Measurements from ENCODE around the gene SOX2.

Gene SOX2

DNA sequence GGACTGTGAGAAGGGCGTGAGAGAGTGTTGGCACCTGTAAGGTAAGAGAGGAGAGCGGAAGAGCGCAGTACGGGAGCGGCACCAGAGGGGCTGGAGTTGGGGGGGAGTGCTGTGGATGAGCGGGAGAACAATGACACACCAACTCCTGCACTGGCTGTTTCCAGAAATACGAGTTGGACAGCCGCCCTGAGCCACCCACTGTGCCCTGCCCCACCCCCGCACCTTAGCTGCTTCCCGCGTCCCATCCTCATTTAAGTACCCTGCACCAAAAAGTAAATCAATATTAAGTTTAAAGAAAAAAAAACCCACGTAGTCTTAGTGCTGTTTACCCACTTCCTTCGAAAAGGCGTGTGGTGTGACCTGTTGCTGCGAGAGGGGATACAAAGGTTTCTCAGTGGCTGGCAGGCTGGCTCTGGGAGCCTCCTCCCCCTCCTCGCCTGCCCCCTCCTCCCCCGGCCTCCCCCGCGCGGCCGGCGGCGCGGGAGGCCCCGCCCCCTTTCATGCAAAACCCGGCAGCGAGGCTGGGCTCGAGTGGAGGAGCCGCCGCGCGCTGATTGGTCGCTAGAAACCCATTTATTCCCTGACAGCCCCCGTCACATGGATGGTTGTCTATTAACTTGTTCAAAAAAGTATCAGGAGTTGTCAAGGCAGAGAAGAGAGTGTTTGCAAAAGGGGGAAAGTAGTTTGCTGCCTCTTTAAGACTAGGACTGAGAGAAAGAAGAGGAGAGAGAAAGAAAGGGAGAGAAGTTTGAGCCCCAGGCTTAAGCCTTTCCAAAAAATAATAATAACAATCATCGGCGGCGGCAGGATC lies at the start of gene SOX2:
Gene SOX2, plus strand, starts transcription at position 601 of the 811 bp plus-strand sequence. CDS start 436 bp downstream, outside the sequence.
- peak within 1 kb of the TSS; percentile 1 for H3K4me3 ChIP-seq (ENCODE audit: control insufficient read depth, low read depth, low read length)
- DNase-seq (ENCODE audit: low read depth) = no peak
- TF ChIP-seq, protein P1, sequence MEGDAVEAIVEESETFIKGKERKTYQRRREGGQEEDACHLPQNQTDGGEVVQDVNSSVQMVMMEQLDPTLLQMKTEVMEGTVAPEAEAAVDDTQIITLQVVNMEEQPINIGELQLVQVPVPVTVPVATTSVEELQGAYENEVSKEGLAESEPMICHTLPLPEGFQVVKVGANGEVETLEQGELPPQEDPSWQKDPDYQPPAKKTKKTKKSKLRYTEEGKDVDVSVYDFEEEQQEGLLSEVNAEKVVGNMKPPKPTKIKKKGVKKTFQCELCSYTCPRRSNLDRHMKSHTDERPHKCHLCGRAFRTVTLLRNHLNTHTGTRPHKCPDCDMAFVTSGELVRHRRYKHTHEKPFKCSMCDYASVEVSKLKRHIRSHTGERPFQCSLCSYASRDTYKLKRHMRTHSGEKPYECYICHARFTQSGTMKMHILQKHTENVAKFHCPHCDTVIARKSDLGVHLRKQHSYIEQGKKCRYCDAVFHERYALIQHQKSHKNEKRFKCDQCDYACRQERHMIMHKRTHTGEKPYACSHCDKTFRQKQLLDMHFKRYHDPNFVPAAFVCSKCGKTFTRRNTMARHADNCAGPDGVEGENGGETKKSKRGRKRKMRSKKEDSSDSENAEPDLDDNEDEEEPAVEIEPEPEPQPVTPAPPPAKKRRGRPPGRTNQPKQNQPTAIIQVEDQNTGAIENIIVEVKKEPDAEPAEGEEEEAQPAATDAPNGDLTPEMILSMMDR (IDR thresholded peaks at IDR 0.05; ENCODE audit: control insufficient read depth, insufficient read depth, low read depth, low read length, missing control alignments) = no peak

DNA sequence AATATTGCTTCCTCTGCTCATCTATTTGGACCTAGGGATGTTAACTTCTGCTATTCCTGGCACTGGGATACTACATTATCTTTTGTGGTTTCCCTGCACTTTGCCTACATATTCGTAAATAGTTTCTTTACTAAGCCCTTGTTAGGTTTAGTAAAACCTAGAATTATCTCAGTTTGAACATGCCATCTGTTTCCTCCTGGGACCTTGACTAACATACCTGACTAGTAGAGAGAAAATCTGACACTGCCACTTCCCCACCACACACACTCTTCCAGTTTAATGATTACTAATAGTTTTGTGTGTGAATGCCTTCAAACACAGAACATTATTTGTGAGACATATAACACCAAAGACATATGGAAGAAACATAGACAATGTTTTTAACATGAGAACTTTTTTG lies 28.2 kb upstream of the SOX2 start:
- no peak for DNase-seq (ENCODE audit: low read depth)
- TF ChIP-seq, protein P1 (IDR thresholded peaks at IDR 0.05; ENCODE audit: control insufficient read depth, insufficient read depth, low read depth, low read length, missing control alignments) = no peak
- no peak overlapping the region for H3K4me3 ChIP-seq (ENCODE audit: control insufficient read depth, low read depth, low read length)

DNA sequence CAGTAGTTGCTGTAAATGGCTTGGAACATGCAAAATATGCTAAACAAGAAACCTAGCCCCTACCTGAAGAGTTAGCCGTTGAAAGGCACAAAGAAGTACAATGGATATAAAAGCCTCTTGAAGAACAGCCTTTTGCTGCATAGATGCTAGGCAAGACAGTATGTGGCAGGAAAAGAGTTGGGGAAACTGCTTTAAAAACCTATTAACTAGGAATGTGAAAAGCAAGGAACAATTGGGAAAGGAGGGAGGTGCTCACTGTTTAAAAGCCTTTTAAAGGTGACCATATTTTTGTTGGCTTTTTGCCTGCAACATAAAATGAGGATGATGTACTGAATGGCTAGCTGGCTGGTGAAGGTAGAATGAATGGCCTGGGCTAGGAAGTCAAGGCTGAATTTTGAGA lies 24.5 kb upstream of the SOX2 start:
- DNase-seq (ENCODE audit: low read depth) = no peak
- H3K4me3 ChIP-seq (ENCODE audit: control insufficient read depth, low read depth, low read length) = no peak overlapping the region
- TF ChIP-seq, protein P1 (IDR thresholded peaks at IDR 0.05; ENCODE audit: control insufficient read depth, insufficient read depth, low read depth, low read length, missing control alignments) = no peak

DNA sequence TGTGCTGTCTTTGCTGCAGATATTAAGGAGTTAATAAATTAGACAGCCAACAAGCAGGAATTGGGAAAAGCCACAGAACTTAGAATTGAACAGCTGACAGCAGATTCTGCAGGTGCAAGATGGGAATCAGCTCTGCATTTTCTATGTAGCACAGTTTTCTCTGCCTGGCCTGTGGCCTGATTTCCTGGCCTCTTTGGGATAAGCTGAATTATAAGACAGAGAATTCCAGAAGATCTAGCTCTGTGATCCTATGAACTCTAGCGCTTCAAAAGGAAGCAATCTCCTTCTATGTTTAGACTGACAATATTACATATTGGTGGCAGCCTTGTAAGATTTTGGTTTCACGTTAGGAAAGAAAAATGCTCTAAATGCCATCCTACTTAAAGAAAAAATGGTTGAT lies 24.0 kb upstream of the SOX2 start:
- DNase-seq (ENCODE audit: low read depth) = no peak
- no peak overlapping the region for H3K4me3 ChIP-seq (ENCODE audit: control insufficient read depth, low read depth, low read length)
- TF ChIP-seq, protein P1 (IDR thresholded peaks at IDR 0.05; ENCODE audit: control insufficient read depth, insufficient read depth, low read depth, low read length, missing control alignments) = no peak

DNA sequence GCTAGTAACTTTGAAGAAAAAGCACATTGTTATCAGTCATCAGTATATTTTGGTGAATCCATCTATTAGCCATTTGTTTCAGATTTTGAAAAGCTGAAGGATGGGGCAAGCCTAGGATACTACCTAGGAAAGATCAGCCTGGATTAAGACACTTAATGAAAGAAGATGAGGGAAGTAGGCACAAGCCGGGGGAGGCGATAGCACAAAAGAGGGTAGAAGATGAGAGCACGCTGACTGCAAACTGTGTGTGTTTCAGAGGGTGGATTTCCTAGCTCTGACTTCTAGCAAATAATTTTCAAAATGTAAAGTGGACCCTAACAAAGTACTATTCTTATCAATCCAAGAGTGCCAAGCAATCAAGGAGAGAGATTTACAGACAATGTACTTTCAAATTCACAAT lies 22.2 kb upstream of the SOX2 start:
- no peak overlapping the region for H3K4me3 ChIP-seq (ENCODE audit: control insufficient read depth, low read depth, low read length)
- TF ChIP-seq, protein P1 (IDR thresholded peaks at IDR 0.05; ENCODE audit: control insufficient read depth, insufficient read depth, low read depth, low read length, missing control alignments) = no peak
- no peak for DNase-seq (ENCODE audit: low read depth)

DNA sequence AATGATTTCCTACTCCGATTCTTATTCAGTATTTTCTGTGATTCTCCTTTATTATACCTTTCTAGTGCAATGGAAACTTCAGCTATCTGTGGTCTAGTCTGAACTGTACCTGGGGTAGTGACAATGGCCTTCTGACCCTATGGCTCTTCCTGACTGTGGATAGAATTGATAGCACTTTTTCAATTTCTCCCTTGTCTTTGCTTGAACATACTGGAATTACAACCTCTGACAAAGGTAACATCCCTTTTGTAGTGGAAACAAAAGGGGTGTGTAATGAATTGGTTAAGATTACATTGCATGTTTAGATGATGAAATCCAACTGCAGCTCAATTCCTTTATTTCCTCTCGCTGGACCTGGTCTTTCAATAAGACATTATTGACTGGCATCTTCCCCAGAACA lies 21.0 kb upstream of the SOX2 start:
- no peak for DNase-seq (ENCODE audit: low read depth)
- no peak overlapping the region for H3K4me3 ChIP-seq (ENCODE audit: control insufficient read depth, low read depth, low read length)
- TF ChIP-seq, protein P1 (IDR thresholded peaks at IDR 0.05; ENCODE audit: control insufficient read depth, insufficient read depth, low read depth, low read length, missing control alignments) = no peak
